Kidney (tissue), 14 donors: ENCODE measurements around the gene CDC42EP1. TPM values are rescaled to one million over a fixed set of nuclear protein-coding genes. Genes with fewer than 3 reads are reported as not detected.
A peak's percentile ranks its signal among the peaks of the same experiment; 100 is the strongest.

Experiments used
- DNase-seq, 5 donors: peaks; one replicate each; pipeline ENCODE4 v3.0.0-alpha.2; 2013 to 2020
- FAIRE-seq: peaks from 2 replicates; lab custom pipeline; 2012; peaks lifted over from hg19 to GRCh38; lab: Jason Lieb, UNC
- H3K27ac ChIP-seq, 2 donors: one replicate each; pipeline ENCODE4 v1.7.0; 2013; ENCODE audit warnings: low read depth in 2 of 2, low read length in 2 of 2, inconsistent platforms in 1 of 2
- H3K27me3 ChIP-seq: one replicate; pipeline ENCODE4 v1.7.1; 2013; ENCODE audit warnings: low read length, inconsistent platforms; ENCODE audit not compliant: control insufficient read depth, insufficient read depth
- H3K36me3 ChIP-seq, 3 donors: one replicate each; pipeline versions ENCODE4 v1.7.0 to v1.7.1; 2013; ENCODE audit warnings: low read length in 3 of 3, control low read depth in 1 of 3, inconsistent platforms in 1 of 3; ENCODE audit not compliant: insufficient read depth in 3 of 3, control insufficient read depth in 2 of 3
- H3K4me1 ChIP-seq, 3 donors: one replicate each; pipeline versions ENCODE4 v1.7.0 to v1.7.1; 2013; ENCODE audit warnings: low read length in 3 of 3, inconsistent platforms in 1 of 3, low read depth in 1 of 3; ENCODE audit not compliant: control insufficient read depth in 2 of 3, insufficient read depth in 2 of 3
- H3K4me3 ChIP-seq, 3 donors: one replicate each; pipeline versions ENCODE4 v1.7.0 to v1.8.1; 2013; ENCODE audit warnings: low read length in 3 of 3, control low read depth in 1 of 3, inconsistent platforms in 1 of 3
- H3K9ac ChIP-seq, 3 donors: one replicate each; pipeline versions ENCODE4 v1.7.0 to v1.7.1; 2013; ENCODE audit warnings: low read length in 3 of 3, control low read depth in 1 of 3, inconsistent platforms in 1 of 3
- H3K9me3 ChIP-seq, 3 donors: one replicate each; pipeline versions ENCODE4 v1.7.0 to v1.7.1; 2013; ENCODE audit warnings: low read length in 3 of 3, control low read depth in 1 of 3, inconsistent platforms in 1 of 3; ENCODE audit not compliant: control insufficient read depth in 2 of 3, insufficient read depth in 1 of 3
- intact Hi-C: fragments of 100-400 bp; cut with DNase I; formaldehyde crosslinking; loops from one replicate; pipeline ENCODE4 v1.11.1; 2022
- polyA plus RNA-seq: library from polyadenylated mRNA; stranded (reverse); fragments of 350-450 nt; fragmentation: Illumina TruSeq; extraction: RNeasy Lipid Tissue Mini Kit (QIAGEN cat#74804); gene quantifications from one replicate; pipeline ENCODE4 v1.2.3, GENCODE V29; 2014; ENCODE audit warnings: low read depth, low replicate concordance; ENCODE audit not compliant: insufficient read depth
- total RNA-seq: library from RNA; stranded (reverse); fragmentation: NEBNext Ultra II Directional; extraction: Animal tissue kit (Norgen Biotek cat#: 25700); gene quantifications from one replicate; pipeline ENCODE4 v1.2.1, GENCODE V29; 2021
- TF ChIP-seq, protein P1 (sequence below): IDR thresholded peaks from 3 replicates; pipeline ENCODE4 v1.5.1; 2012; ENCODE audit warnings: mild to moderate bottlenecking, moderate library complexity, borderline replicate concordance; ENCODE audit not compliant: insufficient read depth; ENCODE audit errors: extremely low read depth
- donor health status: control.
- donor health status: control.
- donor health status: control.
- donor health status: control.
- donor health status: control.
- donor health status: DM: yes; HTN: yes; CAD: no.
- donor health status: Normal renal cell carcinoma (clear cell type).

CDC42EP1 gene
- total and polyA plus RNA-seq, 2 donors from 2014 or later: 29.5 to 68.5 TPM

GRCh38 chr22:37514526-37515051, 45.7 kb upstream of the CDC42EP1 start:
- H3K27ac ChIP-seq: peak overlapping the region; percentile 43 to 59
- intact Hi-C loops: no loop called here
- peaks cover 4 to 33% (median 27%) of the 10 kb centered on the region in 3 donors for H3K4me1 ChIP-seq
- H3K27me3 ChIP-seq: no peaks in the 10 kb centered on the region
- TF ChIP-seq, protein P1, sequence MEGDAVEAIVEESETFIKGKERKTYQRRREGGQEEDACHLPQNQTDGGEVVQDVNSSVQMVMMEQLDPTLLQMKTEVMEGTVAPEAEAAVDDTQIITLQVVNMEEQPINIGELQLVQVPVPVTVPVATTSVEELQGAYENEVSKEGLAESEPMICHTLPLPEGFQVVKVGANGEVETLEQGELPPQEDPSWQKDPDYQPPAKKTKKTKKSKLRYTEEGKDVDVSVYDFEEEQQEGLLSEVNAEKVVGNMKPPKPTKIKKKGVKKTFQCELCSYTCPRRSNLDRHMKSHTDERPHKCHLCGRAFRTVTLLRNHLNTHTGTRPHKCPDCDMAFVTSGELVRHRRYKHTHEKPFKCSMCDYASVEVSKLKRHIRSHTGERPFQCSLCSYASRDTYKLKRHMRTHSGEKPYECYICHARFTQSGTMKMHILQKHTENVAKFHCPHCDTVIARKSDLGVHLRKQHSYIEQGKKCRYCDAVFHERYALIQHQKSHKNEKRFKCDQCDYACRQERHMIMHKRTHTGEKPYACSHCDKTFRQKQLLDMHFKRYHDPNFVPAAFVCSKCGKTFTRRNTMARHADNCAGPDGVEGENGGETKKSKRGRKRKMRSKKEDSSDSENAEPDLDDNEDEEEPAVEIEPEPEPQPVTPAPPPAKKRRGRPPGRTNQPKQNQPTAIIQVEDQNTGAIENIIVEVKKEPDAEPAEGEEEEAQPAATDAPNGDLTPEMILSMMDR: no peak
- H3K36me3 ChIP-seq: peaks cover 0 to 9% (median 6%) of the 10 kb centered on the region in 3 donors
- no peak overlapping the region for H3K4me3 ChIP-seq
- peak overlapping the region in 1 of 3 donors; percentile 46 for H3K9ac ChIP-seq
- FAIRE-seq (no peak), DNase-seq (peak in 1 of 5 donors; percentile 67)
- H3K9me3 ChIP-seq: no peaks in the 10 kb centered on the region

- Histone ChIP-seq H3K27ac (no peak overlapping the region), H3K9me3 (no peaks in the 10 kb centered on the region), H3K36me3 (peaks cover 0 to 9% (median 6%) of the 10 kb centered on the region in 3 donors), H3K9ac (no peak overlapping the region), H3K4me1 (peaks cover 4 to 32% (median 19%) of the 10 kb centered on the region in 3 donors), H3K4me3 (no peak overlapping the region), H3K27me3 (no peaks in the 10 kb centered on the region)
- intact Hi-C loops: no loop called here
- DNase-seq: peak in 1 of 5 donors; percentile 65
- TF ChIP-seq, protein P1: no peak
- FAIRE-seq: no peak
Observed at GRCh38 chr22:37515901-37516300, 44.4 kb upstream of the CDC42EP1 start.

DNA sequence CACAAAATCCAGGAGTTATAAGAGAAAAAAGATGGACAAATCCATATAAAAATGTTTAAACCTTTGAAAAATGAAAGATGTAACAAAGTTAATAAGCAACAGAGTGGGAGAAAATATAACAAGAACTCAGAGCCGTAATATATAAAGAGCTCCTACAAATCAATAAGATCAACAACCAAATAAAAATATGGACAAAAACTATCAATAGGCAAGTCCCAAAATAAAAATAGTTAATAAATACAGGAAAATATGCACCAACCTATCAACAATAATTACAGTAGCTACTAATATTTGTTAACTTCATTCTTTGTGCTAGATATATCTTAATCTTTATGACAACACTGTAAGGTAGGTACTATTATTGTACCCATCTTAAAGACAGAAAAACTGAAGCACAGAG, 43.8 kb upstream of the CDC42EP1 start:
- FAIRE-seq: no peak
- TF ChIP-seq, protein P1: no peak
- intact Hi-C loops: no loop called here

More for the DNA sequence above, 43.8 kb upstream of the CDC42EP1 start:
- H3K4me3 ChIP-seq: no peak overlapping the region
- no peaks in the 10 kb centered on the region for H3K27me3 ChIP-seq
- no peak overlapping the region for H3K27ac ChIP-seq
- H3K9me3 ChIP-seq: no peaks in the 10 kb centered on the region
- peaks cover 0 to 9% (median 6%) of the 10 kb centered on the region in 3 donors for H3K36me3 ChIP-seq
- no peak for DNase-seq
- H3K4me1 ChIP-seq: peaks cover 4 to 32% (median 19%) of the 10 kb centered on the region in 3 donors
- no peak overlapping the region for H3K9ac ChIP-seq
